GM23338 (cell line): Measurements from ENCODE around the gene OR8A1. TPM values are rescaled to one million over a fixed set of nuclear protein-coding genes. Genes with fewer than 3 reads are reported as not detected.

Experiments used
- ATAC-seq: fragments of 200-7000 bp; cut with Tn5 transposase; 3 replicates; pipeline ENCODE4 v1.9.1; 2020
- DNase-seq: peaks from one replicate; pipeline ENCODE4 v3.0.0-alpha.2; 2015; ENCODE audit warnings: low spot score
- H2AFZ ChIP-seq: fragments of 200-600 bp; sonication (generic); 2 replicates; pipeline ENCODE4 v1.8.0; 2016; ENCODE audit warnings: antibody characterized with exemption, mild to moderate bottlenecking, moderate library complexity
- H3F3A ChIP-seq: fragments of 200-600 bp; sonication (generic); replicated peaks from 2 replicates; pipeline ENCODE4 v1.8.0; 2017; ENCODE audit warnings: antibody characterized with exemption, mixed run types, low read depth
- H3K27ac ChIP-seq: fragments of 200-600 bp; sonication (generic); 2 replicates; pipeline ENCODE4 v1.6.1; 2016; ENCODE audit warnings: low read depth
- H3K27me3 ChIP-seq: fragments of 200-600 bp; sonication (generic); 2 replicates; pipeline ENCODE4 v1.8.0; 2016; ENCODE audit warnings: mild to moderate bottlenecking, mixed run types, moderate library complexity; ENCODE audit not compliant: insufficient read depth
- H3K36me3 ChIP-seq: fragments of 200-600 bp; sonication (generic); 2 replicates; pipeline ENCODE4 v1.8.0; 2016; ENCODE audit warnings: mild to moderate bottlenecking; ENCODE audit not compliant: insufficient read depth
- H3K4me1 ChIP-seq: fragments of 200-600 bp; sonication (generic); 2 replicates; pipeline ENCODE4 v1.8.0; 2016; ENCODE audit warnings: mild to moderate bottlenecking, moderate library complexity; ENCODE audit not compliant: insufficient read depth
- H3K4me2 ChIP-seq: fragments of 200-600 bp; sonication (generic); 2 replicates; pipeline ENCODE4 v1.7.1; 2017; ENCODE audit warnings: mixed run types
- H3K4me3 ChIP-seq: fragments of 200-600 bp; sonication (generic); 2 replicates; pipeline ENCODE4 v1.6.1; 2016; ENCODE audit warnings: mixed run types
- H3K79me2 ChIP-seq: fragments of 200-600 bp; sonication (generic); replicated peaks from 2 replicates; pipeline ENCODE4 v1.8.0; 2017; ENCODE audit warnings: mild to moderate bottlenecking; ENCODE audit not compliant: insufficient read depth
- H3K9me2 ChIP-seq: fragments of 200-600 bp; sonication (generic); 2 replicates; pipeline ENCODE4 v1.8.0; 2017; ENCODE audit not compliant: insufficient read depth
- H4K20me1 ChIP-seq: fragments of 200-600 bp; sonication (generic); replicated peaks from 2 replicates; pipeline ENCODE4 v1.8.0; 2017; ENCODE audit warnings: mild to moderate bottlenecking; ENCODE audit not compliant: insufficient read depth
- H3K27ac Mint-ChIP-seq: 2 replicates; pipeline ENCODE4 v1.8.0; 2020; ENCODE audit warnings: inconsistent platforms, mild to moderate bottlenecking, moderate library complexity, mixed read lengths
- H3K27me3 Mint-ChIP-seq: 3 replicates; pipeline ENCODE4 v1.8.0; 2022; ENCODE audit warnings: low read depth, mild to moderate bottlenecking, moderate library complexity, mixed read lengths, inconsistent platforms; ENCODE audit not compliant: insufficient read depth, poor library complexity
- H3K36me3 Mint-ChIP-seq: 3 replicates; pipeline ENCODE4 v1.8.0; 2021; ENCODE audit warnings: low read depth, mild to moderate bottlenecking, inconsistent platforms, moderate library complexity, mixed read lengths
- H3K4me1 Mint-ChIP-seq: 3 replicates; pipeline ENCODE4 v1.8.0; 2020; ENCODE audit warnings: mild to moderate bottlenecking, inconsistent platforms, mixed read lengths
- H3K4me3 Mint-ChIP-seq: 3 replicates; pipeline ENCODE4 v1.8.0; 2021; ENCODE audit warnings: moderate library complexity, mild to moderate bottlenecking, inconsistent platforms, mixed read lengths
- H3K9me3 Mint-ChIP-seq: 3 replicates; pipeline ENCODE4 v1.8.0; 2020; ENCODE audit warnings: moderate library complexity, mild to moderate bottlenecking, inconsistent platforms, mixed read lengths
- CTCF ChIP-seq, 2 experiments: fragments of 200-600 bp in 1 of 2; sonication (generic) in 1 of 2; conservative IDR thresholded peaks; 2 replicates each; pipeline versions ENCODE4 v1.5.1 to v1.6.1; 2016 to 2017; ENCODE audit warnings: antibody characterized with exemption in 2 of 2, low read depth in 2 of 2, mild to moderate bottlenecking in 2 of 2, moderate library complexity in 1 of 2
- ETS1 ChIP-seq: IDR thresholded peaks from 2 replicates; pipeline ENCODE4 v1.6.1; 2016; ENCODE audit warnings: antibody characterized with exemption
- EZH2phosphoT487 ChIP-seq: fragments of 200-600 bp; sonication (generic); IDR thresholded peaks from one replicate; pipeline ENCODE4 v1.8.1; 2018; ENCODE audit warnings: antibody characterized with exemption; ENCODE audit not compliant: unreplicated experiment
- NANOG ChIP-seq: IDR thresholded peaks from 2 replicates; pipeline ENCODE4 v1.6.1; 2016; ENCODE audit warnings: antibody characterized with exemption, borderline replicate concordance
- POLR2AphosphoS5 ChIP-seq: IDR thresholded peaks from 2 replicates; pipeline ENCODE4 v1.6.1; 2016; ENCODE audit warnings: antibody characterized with exemption, low read depth
- REST ChIP-seq: IDR thresholded peaks from one replicate; pipeline ENCODE4 v1.6.1; 2018; ENCODE audit warnings: antibody characterized with exemption; ENCODE audit not compliant: unreplicated experiment
- STAT1 ChIP-seq: IDR thresholded peaks from one replicate; pipeline ENCODE4 v1.6.1; 2016; ENCODE audit warnings: antibody characterized with exemption; ENCODE audit not compliant: unreplicated experiment
- ZNF114 ChIP-seq: fragments of 250-450 bp; sonication (Bioruptor Pico); IDR thresholded peaks from 2 replicates; pipeline ENCODE4 v1.5.0; 2020; ENCODE audit warnings: mild to moderate bottlenecking, moderate library complexity
- ZNF331 ChIP-seq: fragments of 250-450 bp; sonication (Bioruptor Pico); IDR thresholded peaks from 2 replicates; pipeline ENCODE4 v1.5.0; 2020; ENCODE audit warnings: low read depth, mild to moderate bottlenecking, moderate library complexity
- ZNF462 ChIP-seq: fragments of 250-450 bp; sonication (Bioruptor Pico); IDR thresholded peaks from 2 replicates; pipeline ENCODE4 v1.5.0; 2020; ENCODE audit warnings: mild to moderate bottlenecking, moderate library complexity
- polyA plus RNA-seq: library from polyadenylated mRNA; unstranded; fragments of >200 nt; fragmentation: Nextera tagmentation; extraction: Ambion mirVana; gene quantifications from 2 replicates; pipeline ENCODE4 v1.2.1, GENCODE V29; 2016
- total RNA-seq: library from RNA; depleted of rRNA; stranded (reverse); fragments of >200 nt; shearing (Covaris generic); gene quantifications from 2 replicates; pipeline ENCODE4 v1.2.3, GENCODE V29; 2014

The OR8A1 gene
- total and polyA plus RNA-seq, 2 experiments from 2014 or later, result not detected

- TF ChIP-seq EZH2phosphoT487 (no peak), REST (no peak), CTCF (conservative IDR thresholded peaks at IDR 0.05; ENCODE audit: low read depth in 2 of 2) (no peak), ZNF114 (CRISPR knock-in tag) (no peak), POLR2AphosphoS5 (no peak), NANOG (no peak), STAT1 (no peak), ZNF331 (CRISPR knock-in tag) (no peak)
These were observed 36.2 kb upstream of the OR8A1 start (continued) for GRCh38 chr11:124533626-124534025.

- no peaks in the 10 kb centered on the region for H3K79me2 ChIP-seq
- H3K36me3 Mint-ChIP-seq, result no peaks in the 10 kb centered on the region
- H3K27ac Mint-ChIP-seq, result no peak overlapping the region
- no peaks in the 10 kb centered on the region for H3K36me3 ChIP-seq
- peaks cover 7% of the 10 kb centered on the region; the same call in 1 of the 2 replicates for H3K9me2 ChIP-seq
- H3K27me3 Mint-ChIP-seq, result no peaks in the 10 kb centered on the region
- no peak overlapping the region for H3K4me3 ChIP-seq
- H3K4me2 ChIP-seq, result no peak overlapping the region
- H4K20me1 ChIP-seq, result no peaks in the 10 kb centered on the region
- no peak overlapping the region for H3K4me3 Mint-ChIP-seq
- peaks cover 3% of the 10 kb centered on the region; the same call in 1 of the 3 replicates for H3K9me3 Mint-ChIP-seq
- ATAC-seq (no peak), DNase-seq (no peak)
- no peaks in the 10 kb centered on the region for H3K27me3 ChIP-seq
- no peak overlapping the region for H3K27ac ChIP-seq
- H2AFZ ChIP-seq, result peak overlapping the region; percentile 87
- no peaks in the 10 kb centered on the region for H3F3A ChIP-seq
- peaks cover 12% of the 10 kb centered on the region for H3K4me1 Mint-ChIP-seq
- TF ChIP-seq ETS1 (no peak), ZNF462 (CRISPR knock-in tag) (no peak), EZH2phosphoT487 (no peak)
- 0 out of 2 replicates have a peak, but pooled peaks cover 3% of the 10 kb centered on the region for H3K4me1 ChIP-seq
These were observed 35.7 kb upstream of the OR8A1 start for GRCh38 chr11:124534051-124534450.
